GM19324 (cell line): ENCODE data around the gene CMA1.
"Not testable (repeated sequence)": the region's sequence is repeated elsewhere in the genome, so short reads cannot be mapped to it uniquely, and the experiment has no call there.

Source experiments
- ATAC-seq: cut with Tn5 transposase; IDR thresholded peaks from one replicate; pipeline ENCODE4 v1.9.1; 2021; ENCODE audit warnings: mild to moderate bottlenecking, moderate library complexity; ENCODE audit not compliant: unreplicated experiment, low FRiP score

The CMA1 gene, protein sequence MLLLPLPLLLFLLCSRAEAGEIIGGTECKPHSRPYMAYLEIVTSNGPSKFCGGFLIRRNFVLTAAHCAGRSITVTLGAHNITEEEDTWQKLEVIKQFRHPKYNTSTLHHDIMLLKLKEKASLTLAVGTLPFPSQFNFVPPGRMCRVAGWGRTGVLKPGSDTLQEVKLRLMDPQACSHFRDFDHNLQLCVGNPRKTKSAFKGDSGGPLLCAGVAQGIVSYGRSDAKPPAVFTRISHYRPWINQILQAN

DNA sequence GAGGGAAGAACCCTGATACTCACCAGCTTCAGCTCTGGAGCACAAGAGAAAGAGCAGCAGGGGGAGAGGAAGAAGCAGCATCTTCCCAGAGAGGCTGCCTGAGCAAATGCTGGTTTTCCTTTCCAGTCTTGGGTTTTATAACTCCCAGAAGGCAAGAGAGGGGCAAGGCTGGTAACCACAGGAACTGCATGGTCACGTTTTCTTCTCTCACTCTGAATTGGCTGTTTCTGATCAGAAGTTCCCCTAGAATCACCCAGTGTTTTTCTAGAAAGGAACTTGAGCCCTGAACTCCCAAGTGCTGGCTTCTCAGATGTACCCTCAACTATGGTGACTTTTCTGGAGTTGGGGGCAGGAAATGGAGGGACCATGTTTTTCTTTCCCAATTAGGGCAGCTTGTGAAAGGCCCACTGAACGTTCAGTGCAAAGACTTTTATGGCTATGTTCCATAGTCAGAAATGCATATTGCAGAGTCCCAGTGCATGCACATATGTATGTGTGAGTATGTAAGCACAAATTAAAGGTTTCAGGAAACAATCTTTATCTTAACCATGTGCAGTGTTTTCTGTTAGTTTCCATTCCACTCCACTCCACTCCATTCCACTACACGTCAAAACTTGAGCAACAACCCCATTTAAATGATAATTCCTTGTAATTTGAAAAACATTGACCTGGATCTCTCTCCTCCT, at the start of gene CMA1:
Gene CMA1, minus strand, starts transcription at position 111 of the 686 bp plus-strand sequence. Its CDS starts 30 bp downstream, at position 81.
- no peak for ATAC-seq

DNA sequence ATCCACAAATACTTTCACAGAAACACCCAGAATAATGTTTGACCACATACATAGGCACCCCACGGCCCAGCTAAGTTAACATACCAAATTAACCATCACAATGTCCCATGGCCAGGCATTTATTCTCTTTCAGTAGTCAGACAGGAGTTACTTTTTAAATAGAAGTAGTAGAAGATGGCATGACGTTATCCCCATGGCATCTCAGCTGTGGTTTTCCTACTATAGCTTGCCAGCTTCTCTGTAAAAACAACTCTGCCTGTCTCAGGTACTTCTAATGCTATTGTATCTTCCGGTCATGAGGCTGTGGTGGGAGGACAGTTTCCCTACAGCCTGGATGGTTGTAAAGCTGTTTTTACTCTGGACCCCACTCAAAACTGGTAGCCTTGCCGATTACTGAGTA, 48.7 kb upstream of the CMA1 start:
- ATAC-seq, result no peak

DNA sequence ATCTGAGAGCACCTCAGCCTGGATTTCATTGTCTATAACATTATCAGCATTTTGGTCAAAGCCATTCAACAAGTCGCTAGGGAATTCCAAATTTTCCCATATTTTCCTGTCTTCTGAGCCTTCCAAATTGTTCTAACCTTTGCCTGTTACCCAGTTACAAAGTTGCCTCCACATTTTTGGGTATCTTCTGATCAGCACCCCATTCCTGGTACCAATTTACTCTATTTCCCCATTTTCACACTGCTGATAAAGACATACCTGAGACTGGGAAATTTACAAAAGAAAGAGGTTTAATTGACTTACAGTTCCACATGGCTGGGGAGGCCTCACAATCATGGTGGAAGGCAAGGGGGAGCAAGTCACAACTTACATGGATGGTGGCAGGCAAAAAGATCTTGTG, 41.0 kb upstream of the CMA1 start:
- ATAC-seq, result not testable (repeated sequence)

DNA sequence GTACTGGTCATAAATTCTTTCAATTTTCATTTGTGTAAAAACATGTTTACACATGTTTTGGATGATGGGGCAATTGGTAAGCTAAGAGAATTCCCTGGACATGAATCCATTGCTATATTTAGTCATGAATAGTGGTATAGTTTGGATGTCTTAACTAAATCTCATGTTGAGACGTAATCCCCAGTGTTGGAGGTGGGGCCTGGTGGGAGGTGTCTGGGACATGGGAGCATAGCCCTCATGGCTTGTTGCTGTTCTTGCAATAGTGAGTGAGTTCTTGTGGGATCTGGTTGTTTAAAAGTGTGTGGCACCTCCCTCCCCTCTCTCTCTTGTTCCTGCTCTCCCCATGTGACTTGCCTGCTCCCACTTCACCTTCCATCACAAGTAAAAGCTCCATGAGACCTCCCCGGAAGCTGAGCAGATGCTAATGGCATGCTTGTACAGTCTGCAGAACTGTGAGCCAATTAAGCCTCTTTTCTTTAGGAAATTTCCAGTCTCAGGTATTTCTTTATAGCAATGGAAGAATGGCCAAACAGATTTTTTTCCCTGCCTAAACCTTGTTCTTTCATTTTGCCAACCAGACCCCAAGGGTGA, 34.4 kb upstream of the CMA1 start:
- ATAC-seq, result no peak

DNA sequence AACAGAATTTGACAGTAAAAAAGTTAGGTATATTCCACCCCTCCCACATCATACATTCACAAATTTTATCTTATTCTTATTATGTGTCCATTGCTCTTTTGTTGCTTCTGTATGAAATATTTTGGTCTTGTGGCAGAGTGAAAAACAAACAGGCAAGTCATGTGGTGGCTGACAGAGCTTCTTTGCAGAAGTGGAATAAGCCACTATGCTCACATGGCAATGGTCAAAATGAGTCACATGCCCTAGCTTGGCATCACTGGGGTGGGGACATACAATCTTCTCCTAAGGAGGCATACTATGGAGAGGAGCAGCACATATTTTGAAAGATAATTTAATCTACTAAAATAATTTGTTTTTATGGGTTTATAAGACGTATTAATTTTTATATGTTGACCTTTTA, 27.7 kb upstream of the CMA1 start:
- ATAC-seq, result no peak

DNA sequence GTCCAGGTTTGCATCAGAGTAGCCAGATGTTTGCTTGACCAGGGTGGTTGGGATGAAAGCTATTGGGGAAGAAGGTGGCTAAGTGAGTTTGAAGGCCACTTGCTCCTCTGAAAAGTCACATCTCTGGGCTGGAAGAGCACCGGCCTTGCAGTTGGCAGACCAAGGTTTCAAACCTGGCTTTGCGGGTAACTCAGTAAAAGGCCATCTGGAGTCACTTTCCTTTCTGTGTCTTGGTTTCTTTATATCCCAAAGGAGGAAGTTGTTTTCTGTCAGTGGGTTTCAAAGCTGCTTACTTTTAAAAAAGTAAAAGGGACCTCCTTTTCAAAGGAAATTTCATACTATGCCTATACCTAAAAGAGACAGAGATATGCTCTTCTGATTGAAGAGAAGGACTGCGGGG, 26.2 kb upstream of the CMA1 start:
- ATAC-seq, result no peak

DNA sequence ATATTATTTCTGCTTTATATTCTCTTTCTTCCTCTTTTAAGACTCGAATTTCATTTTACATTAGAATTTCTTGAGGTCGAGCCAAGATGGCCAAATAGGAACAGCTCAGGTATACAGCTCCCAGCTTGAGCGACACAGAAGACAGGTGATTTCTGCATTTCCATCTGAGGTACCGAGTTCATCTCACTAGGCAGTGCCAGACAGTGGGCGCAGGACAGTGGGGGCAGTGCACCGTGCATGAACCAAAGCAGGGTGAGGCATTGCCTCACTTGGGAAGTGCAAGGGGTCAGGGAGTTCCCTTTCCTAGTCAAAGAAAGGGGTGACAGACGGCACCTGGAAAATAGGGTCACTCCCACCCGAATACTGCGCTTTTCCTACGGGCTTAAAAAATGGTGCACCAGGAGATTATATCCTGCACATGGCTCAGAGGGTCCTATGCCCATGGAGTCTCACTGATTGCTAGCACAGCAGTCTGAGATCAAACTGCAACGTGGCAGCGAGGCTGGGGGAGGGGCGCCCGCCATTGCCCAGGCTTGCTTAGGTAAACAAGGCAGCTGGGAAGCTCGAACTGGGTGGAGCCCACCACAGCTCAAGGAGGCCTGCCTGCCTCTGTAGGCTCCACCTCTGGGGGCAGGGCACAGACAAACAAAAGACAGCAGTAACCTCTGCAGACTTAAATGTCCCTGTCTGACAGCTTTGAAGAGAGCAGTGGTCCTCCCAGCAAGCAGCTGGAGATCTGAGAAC, 18.0 kb upstream of the CMA1 start:
- not testable (repeated sequence) for ATAC-seq

DNA sequence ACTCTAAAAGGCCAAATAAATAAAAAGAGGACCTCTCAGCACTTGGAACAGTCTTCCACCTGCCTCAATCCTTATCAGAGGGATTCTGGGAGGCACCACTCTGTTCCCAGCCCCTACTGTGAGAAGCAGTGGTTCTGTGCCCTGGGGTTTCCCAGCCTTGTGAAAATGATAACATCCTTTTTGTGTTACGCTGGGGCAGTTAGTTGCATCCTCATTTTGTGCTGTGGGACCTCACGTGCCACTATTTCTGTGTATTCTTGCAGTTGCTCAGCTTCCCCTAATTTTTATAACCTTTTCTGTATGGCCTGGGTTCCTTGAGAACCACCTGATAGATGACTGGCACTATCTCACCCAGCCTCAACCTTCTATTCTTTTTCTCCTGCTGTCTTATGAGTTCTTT, 10.8 kb upstream of the CMA1 start:
- no peak for ATAC-seq

DNA sequence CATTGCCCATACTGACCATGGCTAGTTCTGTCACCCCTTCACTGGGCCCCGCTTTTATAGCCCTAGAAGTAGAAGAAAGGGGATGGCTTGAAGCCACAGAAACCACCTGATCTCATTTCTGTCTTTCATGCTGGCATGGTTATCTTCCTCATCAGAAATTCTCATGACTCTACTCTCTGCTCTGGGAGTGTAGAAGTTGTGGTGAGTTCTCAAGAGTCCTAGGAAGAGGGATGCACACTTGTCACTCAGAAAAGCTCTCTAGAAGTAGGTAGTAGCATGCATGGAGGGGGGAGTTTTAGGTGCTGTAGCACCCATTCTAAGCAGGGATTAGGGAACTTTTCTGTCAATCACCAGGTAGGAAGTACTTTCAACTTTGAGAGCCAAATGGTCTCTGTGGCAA, 6.1 kb upstream of the CMA1 start:
- no peak for ATAC-seq

DNA sequence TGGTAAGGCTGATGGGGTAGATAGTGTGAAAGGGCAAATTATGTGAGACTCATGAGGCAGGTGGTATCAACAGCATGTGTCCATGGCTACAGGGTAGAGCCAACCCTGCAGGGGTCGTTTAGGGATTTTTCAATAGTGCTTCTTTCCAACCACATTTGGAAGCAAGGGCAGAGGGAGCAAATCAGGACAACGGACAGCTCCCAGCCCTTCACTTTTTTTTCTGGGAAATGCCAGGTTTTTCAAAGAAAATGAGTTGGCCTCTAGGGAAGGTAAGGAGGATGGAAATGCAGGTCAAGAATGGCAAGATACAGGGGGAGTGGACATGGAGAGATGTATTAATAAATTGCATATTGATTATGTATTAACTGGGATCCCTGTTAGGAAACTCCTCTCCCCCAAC, 4.9 kb upstream of the CMA1 start:
- ATAC-seq, result no peak

DNA sequence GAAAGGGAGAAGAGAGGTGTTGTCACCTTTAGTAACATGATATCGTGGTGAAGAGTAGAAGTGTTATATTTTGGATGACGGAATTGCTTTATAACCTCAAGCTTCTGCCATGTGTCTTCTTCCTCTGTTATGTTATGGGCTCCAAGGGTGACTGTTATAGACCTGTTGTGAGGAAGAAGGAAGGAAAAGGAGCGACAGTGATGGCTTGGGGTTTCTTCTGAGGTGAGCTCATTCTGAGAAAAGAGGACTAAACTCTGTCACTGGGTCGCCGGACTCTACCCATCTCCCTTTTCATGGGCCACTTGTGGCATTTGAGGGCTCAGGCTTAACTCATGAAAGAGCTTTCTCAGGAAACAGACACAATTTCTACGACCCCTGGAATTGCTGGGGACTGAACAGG, 1.6 kb downstream of the CMA1 start:
- no peak for ATAC-seq

DNA sequence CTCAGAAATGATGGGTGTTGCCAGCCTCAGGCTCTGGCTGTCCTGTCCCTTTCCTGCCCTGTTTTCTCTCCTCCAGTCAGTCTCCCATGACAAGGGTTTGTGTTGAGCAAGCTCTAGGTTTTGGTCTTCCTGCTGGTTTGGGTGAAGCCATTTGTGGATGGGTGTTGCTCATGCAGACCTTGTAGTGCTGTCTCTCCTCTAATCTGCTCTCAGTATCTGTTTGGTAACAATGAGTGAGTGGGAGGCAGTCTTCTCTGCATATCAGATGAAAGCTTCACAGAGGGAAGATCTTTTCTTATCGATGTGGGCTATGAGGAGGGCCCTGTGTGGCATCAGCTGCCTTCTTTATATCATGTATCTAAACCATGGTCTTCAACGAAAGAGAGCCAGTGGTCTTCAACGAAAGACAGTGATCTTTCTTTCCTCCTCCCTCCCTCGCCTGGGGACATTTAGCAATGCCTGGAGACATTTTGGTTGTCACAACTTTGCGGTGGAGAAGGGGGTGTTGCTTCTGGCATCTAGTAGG, 3.6 kb downstream of the CMA1 start:
- no peak for ATAC-seq

DNA sequence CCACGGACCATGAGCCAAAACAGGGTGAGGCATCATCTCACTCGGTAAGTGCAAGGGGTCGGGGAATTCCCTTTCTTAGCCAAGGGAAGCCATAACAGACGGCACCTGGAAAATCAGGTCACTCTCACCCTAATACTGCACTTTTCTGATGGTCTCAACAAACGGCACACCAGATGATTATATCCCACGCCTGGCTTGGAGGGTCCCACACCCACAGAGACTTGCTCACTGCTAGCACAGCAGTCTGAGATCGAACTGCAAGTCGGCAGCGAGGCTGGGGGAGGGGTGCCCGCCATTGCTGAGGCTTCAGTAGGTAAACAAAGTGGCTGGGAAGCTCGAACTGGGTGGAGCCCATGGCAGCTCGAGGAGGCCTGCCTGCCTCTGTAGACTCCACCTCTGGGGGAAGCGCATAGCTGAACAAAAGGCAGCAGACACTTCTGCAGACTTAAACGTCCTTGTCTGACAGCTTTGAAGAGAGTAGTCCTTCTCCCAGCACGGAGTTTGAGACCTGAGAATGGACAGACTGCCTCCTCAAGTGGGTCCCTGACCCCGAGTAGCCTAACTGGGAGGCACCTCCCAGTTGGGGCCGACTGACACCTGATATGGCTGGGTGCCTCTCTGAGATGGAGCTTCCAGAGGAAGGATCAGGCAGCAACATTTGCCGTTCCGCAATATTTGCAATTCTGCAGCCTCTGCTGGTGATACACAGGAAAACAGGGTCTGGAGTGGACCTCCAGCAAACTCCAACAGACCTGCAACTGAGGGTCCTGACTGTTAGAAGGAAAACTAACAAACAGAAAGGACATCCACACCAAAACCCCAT, 16.3 kb downstream of the CMA1 start:
- ATAC-seq, result not testable (repeated sequence)

DNA sequence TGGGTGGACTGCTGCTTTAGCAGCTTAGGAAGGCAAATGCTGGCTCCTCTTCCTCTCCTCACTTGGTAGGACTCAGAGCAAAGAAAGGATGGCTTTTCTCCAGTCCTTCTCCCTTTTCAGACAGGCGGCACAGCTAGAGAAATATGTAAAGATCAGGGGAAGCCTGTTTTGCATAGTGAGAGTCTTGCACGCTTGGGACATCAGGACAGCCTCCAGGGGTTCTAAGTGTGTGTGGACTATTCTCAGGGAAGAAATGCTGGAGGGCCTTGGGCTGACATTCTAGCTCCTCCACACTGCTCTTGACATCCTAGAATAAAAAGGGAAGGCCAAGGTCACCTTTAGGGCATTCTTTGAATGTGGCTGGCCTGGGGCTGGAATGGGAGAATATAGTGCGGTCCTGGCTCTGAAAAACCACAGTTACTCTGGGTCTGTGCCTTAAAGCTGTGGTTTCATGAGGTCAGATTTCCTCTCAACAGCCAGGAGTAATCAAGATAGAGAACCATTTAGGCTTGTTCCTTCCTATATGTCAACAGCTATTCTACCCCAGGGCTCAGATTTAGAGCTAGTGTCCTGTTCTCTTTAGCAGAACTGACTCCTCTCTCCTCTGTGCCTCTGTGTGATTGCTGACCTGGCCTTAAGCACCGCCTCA, 24.3 kb downstream of the CMA1 start:
- no peak for ATAC-seq

DNA sequence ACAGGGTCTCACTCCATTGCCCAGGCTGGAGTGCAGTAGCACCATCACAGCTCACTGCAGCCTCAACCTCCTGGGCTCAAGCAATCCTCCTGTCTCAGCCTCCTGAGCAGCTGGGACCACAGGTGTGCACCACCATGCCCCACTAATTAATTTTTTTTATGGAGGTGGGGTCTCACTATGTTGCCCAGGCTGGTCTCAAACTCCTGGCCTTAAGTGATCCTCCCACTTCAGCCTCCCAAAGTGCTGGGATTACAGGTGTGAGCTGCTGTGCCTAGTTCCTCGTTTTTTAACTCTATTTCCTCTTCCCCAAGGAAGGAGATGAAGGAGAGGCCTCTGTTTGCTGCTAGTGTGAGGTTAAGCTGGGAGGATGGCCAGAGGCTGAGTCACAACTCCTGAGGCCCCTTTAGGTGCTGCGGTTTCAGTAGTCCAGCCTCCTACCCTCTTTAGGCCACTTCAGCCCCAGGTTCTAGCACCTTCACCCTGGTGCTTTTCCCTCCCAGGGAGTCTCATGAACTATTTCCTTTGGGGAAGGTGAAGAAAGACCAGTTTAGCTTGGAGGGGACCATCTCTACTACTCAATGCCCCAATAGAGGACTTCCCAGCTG, 25.3 kb downstream of the CMA1 start:
- ATAC-seq, result not testable (repeated sequence)

DNA sequence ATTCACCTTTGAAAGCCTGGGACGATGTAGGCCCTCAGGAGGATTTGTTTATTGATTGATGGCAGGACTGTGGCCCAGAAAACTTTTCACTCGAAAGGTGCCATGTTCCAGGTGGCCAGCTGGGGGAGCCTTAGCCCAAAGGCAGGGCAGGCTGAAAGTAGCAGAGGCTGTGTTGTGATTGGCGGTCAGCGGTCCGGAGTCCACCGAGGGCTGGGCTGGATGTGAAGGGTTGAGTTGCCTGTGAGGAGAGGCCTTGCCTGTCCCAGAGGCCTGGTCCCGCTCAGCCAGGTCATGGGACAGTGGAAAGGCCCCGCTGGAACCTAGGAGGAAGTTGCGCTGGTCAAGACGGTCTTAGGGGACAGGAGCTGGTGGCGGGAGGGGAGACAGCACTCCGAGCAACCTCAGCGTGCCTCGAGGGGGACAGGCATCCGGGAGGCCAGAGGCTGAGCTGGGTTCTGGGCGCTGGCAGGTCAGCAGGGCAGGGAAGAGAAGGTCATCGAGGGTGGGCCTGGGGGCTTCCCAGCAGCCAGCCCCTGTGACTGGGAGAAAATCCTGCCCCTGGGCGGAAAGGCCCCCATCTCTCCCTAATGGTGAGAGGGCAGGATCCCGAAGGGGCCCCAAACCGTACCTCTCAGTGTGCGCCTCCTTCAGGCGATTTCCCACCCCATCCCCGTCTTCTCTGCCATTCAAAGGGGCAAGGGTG, 26.3 kb downstream of the CMA1 start:
- ATAC-seq, result peak; percentile 75

DNA sequence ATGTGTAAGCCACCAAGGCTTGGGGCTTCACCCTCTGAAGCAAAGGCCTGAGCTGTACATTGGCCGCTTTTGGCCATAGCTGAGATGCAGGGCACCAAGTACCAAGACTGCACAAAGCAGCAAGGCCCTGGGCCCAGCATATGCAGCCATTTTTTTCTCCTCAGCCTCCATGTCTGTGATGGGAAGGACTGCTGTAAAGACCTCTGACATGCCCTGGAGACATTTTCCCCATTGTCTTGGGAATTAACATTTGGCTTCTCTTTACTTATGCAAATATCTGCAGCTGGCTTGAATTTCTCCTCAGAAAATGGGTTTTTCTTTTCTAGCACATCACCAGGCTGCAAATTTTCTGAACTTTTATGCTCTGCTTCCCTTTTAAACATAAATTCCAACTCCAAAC, 28.1 kb downstream of the CMA1 start:
- ATAC-seq, result not testable (repeated sequence)

DNA sequence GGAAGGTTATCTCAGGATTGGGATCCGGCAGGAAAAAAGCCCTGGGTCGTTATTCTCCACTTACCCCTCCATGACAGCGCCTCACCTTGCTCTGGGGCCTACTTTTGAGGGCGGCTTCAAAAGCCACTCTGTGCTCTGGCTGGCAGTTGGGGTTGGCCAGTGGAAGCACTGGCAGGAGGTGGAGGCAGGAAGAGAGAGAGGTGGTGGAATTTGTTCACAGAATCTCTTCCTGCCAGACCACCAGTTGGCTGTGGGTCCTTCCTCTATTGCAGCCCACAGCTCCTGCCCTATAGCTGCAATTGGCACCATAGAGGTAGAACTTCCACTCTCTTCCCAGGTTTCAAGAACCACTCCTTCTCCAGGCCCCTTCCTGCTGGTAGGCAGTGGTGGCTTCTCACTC, 32.8 kb downstream of the CMA1 start:
- ATAC-seq, result no peak

DNA sequence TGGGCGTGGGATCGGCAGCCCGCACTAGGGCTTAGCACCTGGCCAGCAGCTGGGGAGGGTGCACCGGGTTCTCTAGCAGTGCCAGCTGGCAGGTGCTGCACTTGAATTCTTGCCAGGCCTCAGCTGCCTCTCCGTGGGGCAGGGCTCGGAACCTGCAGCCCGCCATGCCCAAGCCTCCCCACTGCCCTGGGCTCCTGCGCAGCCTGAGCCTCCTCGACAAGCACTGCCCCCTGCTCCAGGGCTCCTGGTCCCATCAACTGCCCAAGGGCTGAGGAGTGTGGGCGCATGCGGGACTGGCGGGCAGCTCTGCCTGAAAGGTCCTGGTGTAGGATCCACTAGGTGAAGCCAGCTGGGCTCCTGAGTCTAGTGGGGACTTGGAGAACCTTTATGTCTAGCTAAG, 34.9 kb downstream of the CMA1 start:
- no peak for ATAC-seq
